ENCODE results near the gene SSUH2.

GRCh38 chr3:8600457-8600856 lies 44.1 kb downstream of the SSUH2 start:
- TF ChIP-seq CTCF (IDR thresholded peaks at IDR 0.05): no peak
- no peak for TF ChIP-seq POLR2AphosphoS5 (IDR thresholded peaks at IDR 0.05)
- no peak for TF ChIP-seq POLR2A (IDR thresholded peaks at IDR 0.05)
